Smooth muscle cell (in vitro differentiated cells): ENCODE results near the gene HEMK1. TPM values are rescaled to one million over a fixed set of nuclear protein-coding genes. Genes with fewer than 3 reads are reported as not detected.

Source experiments
- DNase-seq: peaks from one replicate; lab custom pipeline; 2025; ENCODE audit not compliant: unreplicated experiment; lab: John Stamatoyannopoulos, UW
- H2AFZ ChIP-seq: fragments of 200-600 bp; sonication (generic); 2 replicates; pipeline ENCODE4 v1.6.0; 2016; ENCODE audit warnings: antibody characterized with exemption, low read depth, mild to moderate bottlenecking
- H3F3A ChIP-seq: fragments of 200-600 bp; sonication (generic); 2 replicates; pipeline ENCODE4 v1.6.0; 2017; ENCODE audit warnings: antibody characterized with exemption, low read depth
- H3K27ac ChIP-seq: fragments of 200-600 bp; sonication (generic); 2 replicates; pipeline ENCODE4 v1.5.1; 2016; ENCODE audit warnings: low read depth, mild to moderate bottlenecking
- H3K27me3 ChIP-seq: fragments of 200-600 bp; sonication (generic); 2 replicates; pipeline ENCODE4 v1.6.1; 2016; ENCODE audit warnings: low read depth, mild to moderate bottlenecking
- H3K36me3 ChIP-seq: fragments of 200-600 bp; sonication (generic); 2 replicates; pipeline ENCODE4 v1.5.1; 2016; ENCODE audit warnings: low read depth
- H3K4me1 ChIP-seq: fragments of 200-600 bp; sonication (generic); 2 replicates; pipeline ENCODE4 v1.5.1; 2016; ENCODE audit warnings: low read depth
- H3K4me2 ChIP-seq: fragments of 200-600 bp; sonication (generic); 2 replicates; pipeline ENCODE4 v1.6.0; 2016; ENCODE audit warnings: mild to moderate bottlenecking
- H3K4me3 ChIP-seq: fragments of 200-600 bp; sonication (generic); 2 replicates; pipeline ENCODE4 v1.5.1; 2016; ENCODE audit warnings: mild to moderate bottlenecking
- H3K79me2 ChIP-seq: fragments of 200-600 bp; sonication (generic); 2 replicates; pipeline ENCODE4 v1.6.0; 2016; ENCODE audit warnings: low read depth, mild to moderate bottlenecking
- H3K9ac ChIP-seq: fragments of 200-600 bp; sonication (generic); 2 replicates; pipeline ENCODE4 v1.6.0; 2016; ENCODE audit warnings: low read depth
- H3K9me3 ChIP-seq: fragments of 200-600 bp; sonication (generic); replicated peaks from 2 replicates; pipeline ENCODE4 v1.5.1; 2016; ENCODE audit warnings: low read depth
- H4K20me1 ChIP-seq: fragments of 200-600 bp; sonication (generic); 2 replicates; pipeline ENCODE4 v1.6.0; 2016; ENCODE audit warnings: low read depth
- WGBS: methylation state at CpG from one replicate; pipeline ENCODE4 v1.1.7; 2016; ENCODE audit warnings: low lambda C conversion rate; 5-methylcytosine and 5-hydroxymethylcytosine counted together
- polyA plus RNA-seq: library from polyadenylated mRNA; unstranded; fragments of >200 nt; fragmentation: Nextera tagmentation; extraction: Ambion mirVana; gene quantifications from 2 replicates; pipeline ENCODE4 v1.2.1, GENCODE V29; 2016
- total RNA-seq: library from RNA; depleted of rRNA; stranded (reverse); fragments of >200 nt; gene quantifications from 2 replicates; pipeline ENCODE4 v1.2.3, GENCODE V29; 2014
- TF ChIP-seq, protein P1 (sequence below): fragments of 200-600 bp; sonication (generic); IDR thresholded peaks from 2 replicates; pipeline ENCODE4 v1.5.1; 2017; ENCODE audit warnings: borderline replicate concordance, mild to moderate bottlenecking, antibody characterized with exemption; ENCODE audit not compliant: insufficient read depth, poor library complexity, severe bottlenecking

Gene HEMK1
- total and polyA plus RNA-seq, 2 experiments from 2014 or later: 15.3 to 28.3 TPM

DNA sequence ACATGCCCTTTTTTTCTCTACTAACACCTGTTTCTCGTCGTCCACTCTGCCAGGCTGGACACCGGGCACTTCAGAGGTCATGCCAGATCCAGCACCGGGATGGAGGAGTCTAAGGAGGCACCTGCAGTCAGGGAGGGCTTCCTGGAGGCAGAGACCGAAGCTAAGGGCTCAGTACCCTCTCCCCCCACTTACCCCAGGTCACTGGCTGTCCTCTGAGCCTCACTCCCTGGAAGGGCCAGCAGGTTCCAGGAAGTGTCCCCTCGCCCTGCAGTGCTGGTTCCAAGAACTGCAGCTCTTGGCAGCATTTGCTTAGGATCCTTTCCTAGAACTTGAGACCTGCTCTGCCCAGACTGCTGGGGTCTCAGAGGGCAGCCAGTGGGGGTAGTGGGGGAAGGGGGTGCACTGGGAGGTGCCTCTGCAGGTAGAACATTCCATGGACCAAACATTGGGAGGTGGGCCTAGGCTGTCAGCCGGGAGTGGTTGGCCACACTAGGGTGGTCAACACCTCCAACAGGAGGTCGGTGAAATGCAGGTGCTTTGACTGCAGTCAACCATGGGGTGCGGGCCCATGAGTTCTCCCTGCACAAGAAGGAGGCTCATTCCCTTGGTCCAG lies 30.9 kb downstream of the HEMK1 start:
- Histone ChIP-seq H3K36me3 (no peaks in the 10 kb centered on the region), H3K4me2 (peak overlapping the region; percentile 63), H3K79me2 (no peaks in the 10 kb centered on the region), H4K20me1 (no peaks in the 10 kb centered on the region), H3K27ac (no peak overlapping the region), H2AFZ (no peak overlapping the region), H3K27me3 (no peaks in the 10 kb centered on the region), H3K4me3 (no peak overlapping the region), H3K4me1 (peaks cover 12% of the 10 kb centered on the region), H3K9me3 (no peaks in the 10 kb centered on the region), H3K9ac (no peak overlapping the region), H3F3A (peaks cover 6% of the 10 kb centered on the region)
- 93% methylated on average over 9 of the region's 9 CpGs for WGBS
- TF ChIP-seq, protein P1, sequence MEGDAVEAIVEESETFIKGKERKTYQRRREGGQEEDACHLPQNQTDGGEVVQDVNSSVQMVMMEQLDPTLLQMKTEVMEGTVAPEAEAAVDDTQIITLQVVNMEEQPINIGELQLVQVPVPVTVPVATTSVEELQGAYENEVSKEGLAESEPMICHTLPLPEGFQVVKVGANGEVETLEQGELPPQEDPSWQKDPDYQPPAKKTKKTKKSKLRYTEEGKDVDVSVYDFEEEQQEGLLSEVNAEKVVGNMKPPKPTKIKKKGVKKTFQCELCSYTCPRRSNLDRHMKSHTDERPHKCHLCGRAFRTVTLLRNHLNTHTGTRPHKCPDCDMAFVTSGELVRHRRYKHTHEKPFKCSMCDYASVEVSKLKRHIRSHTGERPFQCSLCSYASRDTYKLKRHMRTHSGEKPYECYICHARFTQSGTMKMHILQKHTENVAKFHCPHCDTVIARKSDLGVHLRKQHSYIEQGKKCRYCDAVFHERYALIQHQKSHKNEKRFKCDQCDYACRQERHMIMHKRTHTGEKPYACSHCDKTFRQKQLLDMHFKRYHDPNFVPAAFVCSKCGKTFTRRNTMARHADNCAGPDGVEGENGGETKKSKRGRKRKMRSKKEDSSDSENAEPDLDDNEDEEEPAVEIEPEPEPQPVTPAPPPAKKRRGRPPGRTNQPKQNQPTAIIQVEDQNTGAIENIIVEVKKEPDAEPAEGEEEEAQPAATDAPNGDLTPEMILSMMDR: no peak
- no peak for DNase-seq

- Histone ChIP-seq H3K4me1 (peaks cover 12% of the 10 kb centered on the region), H3K27ac (peak overlapping the region; percentile 76), H4K20me1 (no peaks in the 10 kb centered on the region), H3K36me3 (no peaks in the 10 kb centered on the region), H3F3A (peaks cover 6% of the 10 kb centered on the region), H3K4me2 (peak overlapping the region; percentile 63), H3K79me2 (no peaks in the 10 kb centered on the region), H3K9ac (peak overlapping the region; percentile 36), H2AFZ (no peak overlapping the region), H3K27me3 (no peaks in the 10 kb centered on the region), H3K4me3 (no peak overlapping the region), H3K9me3 (no peaks in the 10 kb centered on the region)
- DNase-seq: peak; percentile 53
- TF ChIP-seq, protein P1: no peak
- 42% methylated on average over 14 of the region's 14 CpGs for WGBS
Measured at GRCh38 chr3:50600841-50601591, 31.7 kb downstream of the HEMK1 start.

DNA sequence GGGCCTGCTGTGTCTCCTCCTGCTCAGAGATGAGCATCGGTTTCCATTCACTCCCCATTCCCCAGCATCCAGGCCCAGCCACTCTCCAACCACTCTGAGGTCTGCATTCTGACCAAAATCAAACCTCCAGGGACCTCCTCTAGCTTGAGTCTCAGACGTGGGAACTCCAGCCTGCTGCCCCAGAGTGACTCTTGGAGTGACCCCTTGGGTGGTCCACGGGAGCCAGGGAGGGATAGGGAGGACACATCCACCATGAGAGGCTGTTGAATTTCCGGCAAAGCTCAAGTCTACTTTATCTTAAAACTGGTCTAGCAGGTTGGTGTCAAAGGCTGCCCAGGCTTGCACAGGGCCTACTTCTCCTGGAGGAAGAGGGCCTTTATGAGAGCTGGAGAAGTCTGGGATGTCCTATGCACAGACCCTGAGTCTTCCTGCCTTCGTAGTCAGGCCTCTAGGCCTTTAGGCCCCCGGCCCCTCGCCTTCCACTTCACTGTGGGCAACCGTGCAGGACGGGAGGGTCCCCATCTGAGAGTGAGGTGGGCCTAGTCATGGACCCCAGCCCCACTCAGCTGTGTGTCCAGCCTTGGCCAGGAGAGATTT lies 33.4 kb downstream of the HEMK1 start:
- Histone ChIP-seq H3F3A (peaks cover 6% of the 10 kb centered on the region), H3K4me3 (no peak overlapping the region), H3K4me2 (no peak overlapping the region), H2AFZ (no peak overlapping the region), H3K27me3 (no peaks in the 10 kb centered on the region), H3K9me3 (no peaks in the 10 kb centered on the region), H3K4me1 (peaks cover 12% of the 10 kb centered on the region), H3K36me3 (no peaks in the 10 kb centered on the region), H3K9ac (no peak overlapping the region), H3K27ac (peak overlapping the region; percentile 76), H3K79me2 (no peaks in the 10 kb centered on the region), H4K20me1 (no peaks in the 10 kb centered on the region)
- DNase-seq: no peak
- WGBS: 77% methylated on average over 9 of the region's 9 CpGs
- TF ChIP-seq, protein P1: no peak
